ENCODE results near the gene PTPRG. TPM values are rescaled to one million over a fixed set of nuclear protein-coding genes. Genes with fewer than 3 reads are reported as not detected.

Gene PTPRG
- total and polyA plus RNA-seq, 4 donors, result 3.6 to 35.6 (median 8.1) TPM

DNA sequence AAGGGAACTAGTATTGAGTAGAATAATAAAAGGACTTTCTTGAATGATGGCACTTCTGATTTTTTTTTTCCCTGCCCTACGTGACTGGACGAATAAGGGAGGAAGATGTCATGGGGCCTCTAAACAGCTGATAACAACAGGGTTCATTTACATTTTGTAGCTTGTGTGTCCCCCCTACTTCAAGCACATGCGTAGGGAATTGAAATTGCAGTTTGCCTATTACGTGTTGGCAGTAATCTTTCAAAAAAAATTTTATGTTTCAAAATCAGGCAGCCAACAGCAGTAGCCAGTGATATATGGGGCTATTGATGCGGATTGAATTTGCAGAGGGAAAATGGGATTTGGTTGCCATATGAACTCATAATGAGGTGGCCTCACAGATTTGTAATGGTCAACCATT lies 58.7 kb downstream of the PTPRG start:
- Histone ChIP-seq H3K36me3 (ENCODE audit: control insufficient read depth in 4 of 4, insufficient read depth in 3 of 4, low read depth in 1 of 4, low read length in 3 of 4) (no peaks in the 10 kb centered on the region), H3K4me3 (ENCODE audit: low read depth in 1 of 3, low read length in 3 of 3) (no peak overlapping the region), H3K9me3 (ENCODE audit: control insufficient read depth in 4 of 4, low read length in 3 of 4) (no peaks in the 10 kb centered on the region), H3K27me3 (ENCODE audit: control insufficient read depth in 4 of 4, insufficient read depth in 4 of 4, low read length in 3 of 4) (no peaks in the 10 kb centered on the region), H3K4me1 (ENCODE audit: control insufficient read depth in 4 of 4, insufficient read depth in 4 of 4, low read length in 3 of 4) (peaks cover 5 to 13% (median 8%) of the 10 kb centered on the region in 4 donors), H3K27ac (ENCODE audit: low read depth in 1 of 2, low read length in 2 of 2) (no peak overlapping the region), H3K9ac (ENCODE audit: low read depth in 1 of 2, low read length in 2 of 2) (no peak overlapping the region)
- TF ChIP-seq RXRA (IDR thresholded peaks at IDR 0.05), result no peak
- TF ChIP-seq YY1 (IDR thresholded peaks at IDR 0.05), result no peak
- no peak for TF ChIP-seq SP1 (IDR thresholded peaks at IDR 0.05)
- TF ChIP-seq, protein P1, sequence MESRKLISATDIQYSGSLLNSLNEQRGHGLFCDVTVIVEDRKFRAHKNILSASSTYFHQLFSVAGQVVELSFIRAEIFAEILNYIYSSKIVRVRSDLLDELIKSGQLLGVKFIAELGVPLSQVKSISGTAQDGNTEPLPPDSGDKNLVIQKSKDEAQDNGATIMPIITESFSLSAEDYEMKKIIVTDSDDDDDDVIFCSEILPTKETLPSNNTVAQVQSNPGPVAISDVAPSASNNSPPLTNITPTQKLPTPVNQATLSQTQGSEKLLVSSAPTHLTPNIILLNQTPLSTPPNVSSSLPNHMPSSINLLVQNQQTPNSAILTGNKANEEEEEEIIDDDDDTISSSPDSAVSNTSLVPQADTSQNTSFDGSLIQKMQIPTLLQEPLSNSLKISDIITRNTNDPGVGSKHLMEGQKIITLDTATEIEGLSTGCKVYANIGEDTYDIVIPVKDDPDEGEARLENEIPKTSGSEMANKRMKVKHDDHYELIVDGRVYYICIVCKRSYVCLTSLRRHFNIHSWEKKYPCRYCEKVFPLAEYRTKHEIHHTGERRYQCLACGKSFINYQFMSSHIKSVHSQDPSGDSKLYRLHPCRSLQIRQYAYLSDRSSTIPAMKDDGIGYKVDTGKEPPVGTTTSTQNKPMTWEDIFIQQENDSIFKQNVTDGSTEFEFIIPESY (IDR thresholded peaks at IDR 0.05), result no peak
- no peak for TF ChIP-seq FOXA2 (IDR thresholded peaks at IDR 0.05)
- TF ChIP-seq HNF4G (IDR thresholded peaks at IDR 0.05), result no peak
- TF ChIP-seq TAF1 (conservative IDR thresholded peaks at IDR 0.05), result no peak
- no peak for TF ChIP-seq GABPA (IDR thresholded peaks at IDR 0.05 in 1 of 2, conservative IDR thresholded peaks at IDR 0.05 in 1 of 2)
- TF ChIP-seq HNF4A (conservative IDR thresholded peaks at IDR 0.05), result no peak
- TF ChIP-seq, protein P2, sequence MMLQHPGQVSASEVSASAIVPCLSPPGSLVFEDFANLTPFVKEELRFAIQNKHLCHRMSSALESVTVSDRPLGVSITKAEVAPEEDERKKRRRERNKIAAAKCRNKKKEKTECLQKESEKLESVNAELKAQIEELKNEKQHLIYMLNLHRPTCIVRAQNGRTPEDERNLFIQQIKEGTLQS (IDR thresholded peaks at IDR 0.05), result no peak
- TF ChIP-seq, protein P3, sequence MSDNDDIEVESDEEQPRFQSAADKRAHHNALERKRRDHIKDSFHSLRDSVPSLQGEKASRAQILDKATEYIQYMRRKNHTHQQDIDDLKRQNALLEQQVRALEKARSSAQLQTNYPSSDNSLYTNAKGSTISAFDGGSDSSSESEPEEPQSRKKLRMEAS (IDR thresholded peaks at IDR 0.05), result no peak
- no peak for TF ChIP-seq FOXA1 (IDR thresholded peaks at IDR 0.05)
- TF ChIP-seq, protein P4, sequence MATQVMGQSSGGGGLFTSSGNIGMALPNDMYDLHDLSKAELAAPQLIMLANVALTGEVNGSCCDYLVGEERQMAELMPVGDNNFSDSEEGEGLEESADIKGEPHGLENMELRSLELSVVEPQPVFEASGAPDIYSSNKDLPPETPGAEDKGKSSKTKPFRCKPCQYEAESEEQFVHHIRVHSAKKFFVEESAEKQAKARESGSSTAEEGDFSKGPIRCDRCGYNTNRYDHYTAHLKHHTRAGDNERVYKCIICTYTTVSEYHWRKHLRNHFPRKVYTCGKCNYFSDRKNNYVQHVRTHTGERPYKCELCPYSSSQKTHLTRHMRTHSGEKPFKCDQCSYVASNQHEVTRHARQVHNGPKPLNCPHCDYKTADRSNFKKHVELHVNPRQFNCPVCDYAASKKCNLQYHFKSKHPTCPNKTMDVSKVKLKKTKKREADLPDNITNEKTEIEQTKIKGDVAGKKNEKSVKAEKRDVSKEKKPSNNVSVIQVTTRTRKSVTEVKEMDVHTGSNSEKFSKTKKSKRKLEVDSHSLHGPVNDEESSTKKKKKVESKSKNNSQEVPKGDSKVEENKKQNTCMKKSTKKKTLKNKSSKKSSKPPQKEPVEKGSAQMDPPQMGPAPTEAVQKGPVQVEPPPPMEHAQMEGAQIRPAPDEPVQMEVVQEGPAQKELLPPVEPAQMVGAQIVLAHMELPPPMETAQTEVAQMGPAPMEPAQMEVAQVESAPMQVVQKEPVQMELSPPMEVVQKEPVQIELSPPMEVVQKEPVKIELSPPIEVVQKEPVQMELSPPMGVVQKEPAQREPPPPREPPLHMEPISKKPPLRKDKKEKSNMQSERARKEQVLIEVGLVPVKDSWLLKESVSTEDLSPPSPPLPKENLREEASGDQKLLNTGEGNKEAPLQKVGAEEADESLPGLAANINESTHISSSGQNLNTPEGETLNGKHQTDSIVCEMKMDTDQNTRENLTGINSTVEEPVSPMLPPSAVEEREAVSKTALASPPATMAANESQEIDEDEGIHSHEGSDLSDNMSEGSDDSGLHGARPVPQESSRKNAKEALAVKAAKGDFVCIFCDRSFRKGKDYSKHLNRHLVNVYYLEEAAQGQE (IDR thresholded peaks at IDR 0.05), result no peak
- WGBS, result 94% methylated on average over 5 of the region's 5 CpGs
- no peak for DNase-seq (ENCODE audit: low spot score)

DNA sequence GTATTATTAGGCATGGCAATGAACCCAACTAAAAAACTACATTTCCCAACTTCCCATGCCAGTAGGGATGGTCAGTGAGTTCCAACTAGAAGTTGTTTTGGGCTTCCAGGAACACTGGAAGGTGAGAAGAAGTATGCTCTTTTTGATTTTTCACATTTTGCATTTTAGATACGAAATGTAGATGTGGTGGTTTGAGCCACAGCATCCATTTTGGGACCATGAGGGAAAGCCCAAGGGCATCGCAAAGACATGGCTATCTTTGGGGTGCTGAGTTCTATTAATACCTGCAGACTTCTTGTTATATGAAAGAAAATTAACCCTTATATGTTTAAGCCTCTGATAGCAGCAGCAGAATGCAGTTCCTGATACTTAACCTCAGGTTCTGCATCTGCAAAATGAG lies 62.9 kb downstream of the PTPRG start:
- no peak overlapping the region for H3K27ac ChIP-seq (ENCODE audit: low read depth in 1 of 2, low read length in 2 of 2)
- 95% methylated on average over 2 of the region's 2 CpGs for WGBS
- no peaks in the 10 kb centered on the region for H3K27me3 ChIP-seq (ENCODE audit: control insufficient read depth in 4 of 4, insufficient read depth in 4 of 4, low read length in 3 of 4)
- H3K36me3 ChIP-seq (ENCODE audit: control insufficient read depth in 4 of 4, insufficient read depth in 3 of 4, low read depth in 1 of 4, low read length in 3 of 4), result no peaks in the 10 kb centered on the region
- no peak for TF ChIP-seq TAF1 (conservative IDR thresholded peaks at IDR 0.05)
- TF ChIP-seq FOXA2 (IDR thresholded peaks at IDR 0.05), result no peak
- TF ChIP-seq NR2F2 (IDR thresholded peaks at IDR 0.05), result no peak
- no peak for TF ChIP-seq EGR1 (IDR thresholded peaks at IDR 0.05; ENCODE audit: low read depth in 2 of 2)
- no peak for TF ChIP-seq JUND (IDR thresholded peaks at IDR 0.05)
- TF ChIP-seq RAD21 (IDR thresholded peaks at IDR 0.05), result no peak
- no peak for TF ChIP-seq FOXA1 (IDR thresholded peaks at IDR 0.05)
- TF ChIP-seq, protein P5, sequence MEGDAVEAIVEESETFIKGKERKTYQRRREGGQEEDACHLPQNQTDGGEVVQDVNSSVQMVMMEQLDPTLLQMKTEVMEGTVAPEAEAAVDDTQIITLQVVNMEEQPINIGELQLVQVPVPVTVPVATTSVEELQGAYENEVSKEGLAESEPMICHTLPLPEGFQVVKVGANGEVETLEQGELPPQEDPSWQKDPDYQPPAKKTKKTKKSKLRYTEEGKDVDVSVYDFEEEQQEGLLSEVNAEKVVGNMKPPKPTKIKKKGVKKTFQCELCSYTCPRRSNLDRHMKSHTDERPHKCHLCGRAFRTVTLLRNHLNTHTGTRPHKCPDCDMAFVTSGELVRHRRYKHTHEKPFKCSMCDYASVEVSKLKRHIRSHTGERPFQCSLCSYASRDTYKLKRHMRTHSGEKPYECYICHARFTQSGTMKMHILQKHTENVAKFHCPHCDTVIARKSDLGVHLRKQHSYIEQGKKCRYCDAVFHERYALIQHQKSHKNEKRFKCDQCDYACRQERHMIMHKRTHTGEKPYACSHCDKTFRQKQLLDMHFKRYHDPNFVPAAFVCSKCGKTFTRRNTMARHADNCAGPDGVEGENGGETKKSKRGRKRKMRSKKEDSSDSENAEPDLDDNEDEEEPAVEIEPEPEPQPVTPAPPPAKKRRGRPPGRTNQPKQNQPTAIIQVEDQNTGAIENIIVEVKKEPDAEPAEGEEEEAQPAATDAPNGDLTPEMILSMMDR (IDR thresholded peaks at IDR 0.05; ENCODE audit: low read depth, low read length, missing input control), result no peak
- H3K9me3 ChIP-seq (ENCODE audit: control insufficient read depth in 4 of 4, low read length in 3 of 4), result no peaks in the 10 kb centered on the region
- no peak for DNase-seq (ENCODE audit: low spot score)
- H3K9ac ChIP-seq (ENCODE audit: low read depth in 1 of 2, low read length in 2 of 2), result no peak overlapping the region
- peaks cover 2 to 24% (median 20%) of the 10 kb centered on the region in 4 donors for H3K4me1 ChIP-seq (ENCODE audit: control insufficient read depth in 4 of 4, insufficient read depth in 4 of 4, low read length in 3 of 4)
- H3K4me3 ChIP-seq (ENCODE audit: low read depth in 1 of 3, low read length in 3 of 3), result no peak overlapping the region

Data from liver (tissue), 9 donors.